ENCODE measurements around the gene NR1H3.
A peak's percentile ranks its signal among the peaks of the same experiment; 100 is the strongest.
"Not testable (repeated sequence)": the region's sequence is repeated elsewhere in the genome, so short reads cannot be mapped to it uniquely, and the experiment has no call there.

NR1H3 gene

GRCh38 chr11:47257517-47258316, at the start of gene NR1H3:
TSS of gene NR1H3 (plus strand) at chr11:47257996. CDS start at chr11:47259217, 1,221 bp downstream.
- peak; percentile 54 for DNase-seq

GRCh38 chr11:47208008-47208552, 49.7 kb upstream of the NR1H3 start:
- DNase-seq, result not testable (repeated sequence)

DNA sequence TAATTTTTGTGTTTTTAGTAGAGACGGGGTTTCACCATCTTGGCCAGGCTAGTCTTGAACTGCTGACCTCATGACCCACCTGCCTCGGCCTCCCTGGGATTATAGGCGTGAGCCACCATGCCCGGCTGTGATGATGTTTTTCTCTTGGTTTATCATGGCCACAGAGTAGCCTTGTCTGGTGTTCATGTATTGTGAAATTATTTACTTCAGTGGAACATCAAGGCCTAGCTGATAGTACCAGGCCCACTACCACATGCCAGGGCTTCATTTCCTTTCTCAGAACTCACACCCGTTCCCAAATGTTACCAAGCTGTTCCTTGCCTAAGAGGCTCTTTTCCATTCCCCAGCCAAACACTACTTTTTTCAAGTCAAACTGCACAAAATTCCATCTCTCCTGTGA, 49.2 kb upstream of the NR1H3 start:
- no peak for DNase-seq

DNA sequence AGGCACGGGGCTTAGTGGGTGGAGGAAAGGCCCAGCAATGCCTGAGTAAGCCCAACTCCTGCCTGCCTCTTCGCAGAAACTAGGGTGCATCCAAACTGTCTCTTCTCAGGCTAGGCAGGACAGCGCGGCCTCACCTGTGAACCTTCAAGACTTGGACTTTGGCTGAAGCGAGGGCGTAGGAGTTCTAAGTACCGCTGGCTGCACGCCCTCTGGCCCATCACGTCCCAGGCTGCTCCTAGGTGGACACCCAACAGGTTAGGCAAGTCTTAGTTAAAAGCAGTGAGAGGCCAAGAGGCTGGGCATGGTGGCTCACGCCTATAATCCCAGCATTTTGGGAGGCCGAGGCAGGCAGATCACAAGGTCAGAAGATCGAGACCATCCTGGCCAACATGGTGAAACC, 44.9 kb upstream of the NR1H3 start:
- no peak for DNase-seq

GRCh38 chr11:47213950-47214565, 43.7 kb upstream of the NR1H3 start:
- no peak for DNase-seq

- DNase-seq, result no peak
Observed at GRCh38 chr11:47215366-47215910, 42.4 kb upstream of the NR1H3 start.

DNA sequence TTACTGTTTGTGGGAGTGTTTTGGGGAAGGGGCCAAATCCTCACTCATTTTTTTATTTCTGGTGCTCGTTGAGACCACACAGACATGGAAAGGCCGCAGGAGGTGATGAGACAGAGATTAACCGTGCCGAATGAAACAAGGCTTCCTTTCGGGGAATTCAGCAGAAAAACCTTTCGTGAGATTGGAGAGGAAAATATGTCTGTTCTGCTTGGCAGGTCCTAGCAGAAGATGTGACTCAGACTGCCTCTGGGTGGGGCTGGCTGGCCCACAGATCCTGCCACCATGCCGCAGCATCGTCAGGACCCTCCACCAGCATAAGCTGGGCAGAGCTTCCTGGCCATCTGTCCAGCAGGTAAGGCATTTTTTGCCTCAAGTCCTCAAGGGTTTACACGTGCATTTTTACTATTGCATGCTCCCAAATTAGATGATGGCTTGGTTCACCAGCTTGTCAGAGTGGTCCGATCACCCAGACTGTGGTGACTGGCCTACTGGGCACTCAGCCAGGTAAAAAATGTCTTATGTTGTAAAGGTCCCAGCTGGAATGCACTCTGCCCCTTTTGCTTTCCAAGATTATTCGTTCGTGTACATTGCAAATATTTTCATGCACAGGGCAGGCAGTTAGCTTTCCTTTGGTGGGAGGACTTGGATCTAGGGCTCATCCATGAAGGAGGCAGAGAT, 41.5 kb upstream of the NR1H3 start:
- peak; percentile 42 for DNase-seq

- DNase-seq, result no peak
Observed at GRCh38 chr11:47220401-47220821, 37.4 kb upstream of the NR1H3 start.

DNA sequence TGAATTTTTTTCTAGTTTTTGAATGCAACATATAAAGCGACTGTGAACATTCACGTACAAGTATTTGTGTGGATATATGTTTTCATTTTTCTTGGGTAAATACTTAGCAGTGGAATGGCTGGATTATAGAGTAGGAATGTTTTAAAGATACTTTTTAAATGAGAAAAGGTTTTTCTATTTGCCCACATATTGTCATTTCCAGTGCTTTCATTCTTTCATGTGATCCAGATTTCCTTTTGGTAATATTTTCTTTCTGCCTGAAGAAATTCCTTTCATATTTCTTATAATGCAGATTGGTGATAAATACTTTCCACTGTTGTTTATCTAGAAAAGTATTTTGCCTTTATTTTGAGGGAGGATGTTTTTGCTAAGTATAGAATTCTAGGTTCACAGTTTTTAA, 35.1 kb upstream of the NR1H3 start:
- DNase-seq, result no peak

- no peak for DNase-seq
Observed at GRCh38 chr11:47225552-47226400, 32.0 kb upstream of the NR1H3 start.

GRCh38 chr11:47229161-47229560, 28.6 kb upstream of the NR1H3 start:
- DNase-seq, result no peak

DNA sequence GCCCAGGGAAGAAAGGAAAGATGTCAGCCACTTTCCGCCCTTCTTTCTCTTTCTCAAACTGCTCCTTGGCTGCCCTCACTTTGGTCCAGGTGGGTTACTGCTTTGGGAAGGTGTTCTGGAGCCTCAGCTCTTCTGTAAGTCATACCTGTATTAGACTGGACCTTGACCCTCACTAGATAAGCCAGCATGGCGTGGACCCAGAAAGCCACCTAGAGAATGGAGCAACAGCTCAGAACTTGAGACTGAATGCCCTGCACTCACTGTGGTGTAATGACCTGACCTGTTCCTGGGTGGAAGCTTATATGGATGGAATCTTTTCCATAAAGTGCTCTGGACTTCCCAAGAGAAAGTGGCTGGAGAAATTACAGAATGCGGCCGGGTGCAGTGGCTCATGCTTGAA, 24.7 kb upstream of the NR1H3 start:
- DNase-seq, result no peak

- DNase-seq, result no peak
Observed at GRCh38 chr11:47233989-47234668, 23.7 kb upstream of the NR1H3 start.

GRCh38 chr11:47234669-47235100, 23.1 kb upstream of the NR1H3 start:
- no peak for DNase-seq

DNA sequence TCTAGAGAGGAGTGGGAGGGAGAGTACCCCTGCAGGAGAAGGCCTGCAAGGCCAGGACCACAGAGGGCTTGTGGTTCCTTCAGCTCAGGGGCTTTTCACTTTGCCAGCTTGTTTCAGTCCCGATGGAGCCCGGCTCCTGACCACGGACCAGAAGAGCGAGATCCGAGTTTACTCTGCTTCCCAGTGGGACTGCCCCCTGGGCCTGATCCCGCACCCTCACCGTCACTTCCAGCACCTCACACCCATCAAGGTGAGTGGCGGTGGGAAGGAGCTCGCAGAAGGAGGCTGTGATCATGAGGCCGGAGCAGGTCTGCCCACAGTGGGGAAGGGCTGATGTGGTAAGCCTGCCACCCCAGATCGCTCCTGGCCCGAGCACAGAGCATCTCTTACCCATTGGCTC, 22.6 kb upstream of the NR1H3 start:
- no peak for DNase-seq

GRCh38 chr11:47236482-47236881, 21.3 kb upstream of the NR1H3 start:
- DNase-seq, result no peak

DNA sequence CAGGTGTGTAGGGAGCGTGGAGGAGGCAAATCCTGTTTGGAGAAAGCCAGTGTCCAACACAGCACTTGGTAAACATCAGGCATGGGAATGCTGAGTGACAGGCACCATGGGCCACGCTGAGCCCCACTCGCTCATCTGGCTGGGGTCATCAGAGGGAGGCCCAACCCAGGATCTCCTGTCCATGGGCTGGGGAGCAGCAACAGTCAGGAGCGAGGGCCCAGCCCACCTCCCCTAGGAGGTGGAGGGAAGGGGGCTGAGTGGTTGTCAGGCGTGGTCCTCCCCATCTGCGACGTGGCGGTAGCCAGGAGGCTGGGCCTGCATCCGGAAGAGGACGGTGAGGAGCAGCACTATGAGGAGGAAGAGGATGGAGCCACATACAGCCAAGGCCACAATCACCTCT, 17.9 kb upstream of the NR1H3 start:
- no peak for DNase-seq

GRCh38 chr11:47241841-47242301, 15.9 kb upstream of the NR1H3 start:
- no peak for DNase-seq

DNA sequence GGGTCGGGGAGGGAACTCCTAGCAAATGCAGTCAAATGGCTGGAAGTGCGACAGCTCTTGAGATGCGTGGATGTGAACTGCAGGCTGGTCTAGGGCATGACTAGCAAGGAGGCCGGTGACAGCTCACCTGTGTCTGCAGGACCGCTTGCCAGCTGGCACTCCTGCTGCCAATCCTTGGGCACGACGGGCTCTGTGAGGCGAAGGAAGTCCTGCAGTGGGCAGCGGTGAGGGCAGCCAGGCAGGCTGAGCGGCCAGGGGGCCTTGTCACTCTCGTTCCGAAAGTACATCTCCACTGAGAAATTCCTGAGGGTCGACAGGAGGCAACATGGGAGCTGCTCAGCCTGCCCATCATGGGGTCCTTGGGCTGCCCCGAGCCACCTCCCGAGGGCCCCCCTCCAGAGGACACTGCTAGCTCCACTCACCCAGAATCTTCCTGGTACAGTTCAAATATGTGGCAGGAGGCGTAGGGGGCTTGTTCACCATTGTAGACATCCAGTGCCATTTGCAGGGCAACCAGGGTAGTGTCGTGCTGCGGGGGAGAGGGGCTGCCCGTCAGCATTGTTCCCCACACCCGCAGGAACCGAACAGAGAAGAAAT, 15.1 kb upstream of the NR1H3 start:
- DNase-seq, result no peak

DNA sequence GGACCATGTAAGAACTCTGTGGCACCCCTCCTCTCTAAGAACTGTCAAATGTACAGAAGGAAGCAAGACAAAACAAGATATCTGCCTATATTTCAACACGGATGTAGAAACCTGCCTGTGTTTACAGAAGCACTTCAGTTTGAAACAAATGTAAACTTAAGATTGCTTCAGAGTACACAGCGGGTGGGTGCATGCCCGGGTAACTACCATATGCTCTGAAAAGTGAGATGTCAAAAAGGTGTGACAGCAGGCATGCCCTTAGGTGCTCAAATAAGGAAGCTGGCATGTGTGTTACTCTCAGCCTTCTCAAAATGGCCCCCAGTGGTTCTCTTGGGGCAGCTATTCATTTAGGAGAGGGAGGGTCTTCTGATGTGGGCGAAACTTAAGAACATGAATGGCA, 14.3 kb upstream of the NR1H3 start:
- DNase-seq, result no peak

Measured in retina (tissue), 1 donor.